ENCODE data around the gene GSN.
A peak's percentile ranks its signal among the peaks of the same experiment; 100 is the strongest.

DNA sequence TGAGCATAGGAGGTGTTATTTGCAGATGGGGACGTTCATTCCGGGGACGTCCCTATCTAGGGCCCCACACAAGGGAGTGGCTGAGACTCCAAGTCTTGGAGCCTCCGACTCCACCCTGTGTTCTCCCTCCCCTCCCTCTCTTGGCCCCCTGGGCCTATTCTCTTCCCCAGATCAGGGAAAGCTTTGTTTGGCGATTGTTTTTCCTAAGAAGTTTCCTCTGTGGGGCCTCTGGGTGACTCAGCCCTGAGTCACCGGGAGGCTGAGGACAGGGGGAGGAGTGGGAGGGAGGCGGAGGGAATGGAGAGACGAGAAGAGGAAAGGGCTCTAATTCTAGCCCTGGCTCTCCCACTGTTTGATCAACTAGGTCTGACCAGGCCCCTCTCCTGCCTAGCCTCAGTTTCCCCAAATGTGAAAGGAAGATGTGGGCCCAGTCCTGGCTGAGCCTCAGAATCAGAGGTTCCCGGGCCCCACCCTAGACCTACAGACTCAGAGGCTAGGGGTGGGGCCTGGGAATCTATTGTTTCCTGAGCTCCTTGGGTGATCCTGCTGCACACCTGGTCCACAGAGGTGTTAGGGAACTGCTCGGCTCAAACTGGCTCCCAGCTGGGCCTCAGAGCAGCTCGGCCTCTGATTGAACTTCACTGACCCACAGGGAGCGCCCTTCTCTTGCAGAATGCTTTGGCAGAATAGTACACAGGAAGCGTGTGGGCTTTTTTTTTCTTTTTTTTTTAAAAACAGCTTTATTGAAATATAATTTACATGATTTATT is 19.2 kb downstream of the GSN start:
- TF ChIP-seq, protein P1, sequence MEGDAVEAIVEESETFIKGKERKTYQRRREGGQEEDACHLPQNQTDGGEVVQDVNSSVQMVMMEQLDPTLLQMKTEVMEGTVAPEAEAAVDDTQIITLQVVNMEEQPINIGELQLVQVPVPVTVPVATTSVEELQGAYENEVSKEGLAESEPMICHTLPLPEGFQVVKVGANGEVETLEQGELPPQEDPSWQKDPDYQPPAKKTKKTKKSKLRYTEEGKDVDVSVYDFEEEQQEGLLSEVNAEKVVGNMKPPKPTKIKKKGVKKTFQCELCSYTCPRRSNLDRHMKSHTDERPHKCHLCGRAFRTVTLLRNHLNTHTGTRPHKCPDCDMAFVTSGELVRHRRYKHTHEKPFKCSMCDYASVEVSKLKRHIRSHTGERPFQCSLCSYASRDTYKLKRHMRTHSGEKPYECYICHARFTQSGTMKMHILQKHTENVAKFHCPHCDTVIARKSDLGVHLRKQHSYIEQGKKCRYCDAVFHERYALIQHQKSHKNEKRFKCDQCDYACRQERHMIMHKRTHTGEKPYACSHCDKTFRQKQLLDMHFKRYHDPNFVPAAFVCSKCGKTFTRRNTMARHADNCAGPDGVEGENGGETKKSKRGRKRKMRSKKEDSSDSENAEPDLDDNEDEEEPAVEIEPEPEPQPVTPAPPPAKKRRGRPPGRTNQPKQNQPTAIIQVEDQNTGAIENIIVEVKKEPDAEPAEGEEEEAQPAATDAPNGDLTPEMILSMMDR (IDR thresholded peaks at IDR 0.05; ENCODE audit: low read length), result peak; percentile 34
- no peak for TF ChIP-seq EZH2 (IDR thresholded peaks at IDR 0.05; ENCODE audit: borderline replicate concordance, low read length)

Data from OCI-LY1 (cell line).